Hematopoietic multipotent progenitor cell treated with erythropoietin and hydrocortisone succinate and interleukin-3 and kit ligand, for 17 days (in vitro differentiated cells): Measurements from ENCODE around the gene VPS26A.

Experiments
- DNase-seq: peaks from one replicate; pipeline ENCODE4 v3.0.0-alpha.2; 2015; ENCODE audit warnings: low spot score

Gene VPS26A

GRCh38 chr10:69179089-69179742 lies 55.2 kb downstream of the VPS26A start:
- DNase-seq, result no peak

- DNase-seq, result peak; percentile 97
These were observed 56.0 kb downstream of the VPS26A start, which contains the start of gene SUPV3L1 for GRCh38 chr10:69179743-69180524. SUPV3L1 (plus strand) TSS chr10:69180234; CDS start chr10:69180292, 58 bp downstream.

GRCh38 chr10:69180525-69181204 lies 56.7 kb downstream of the VPS26A start:
- DNase-seq, result peak; percentile 36

GRCh38 chr10:69181433-69181832 lies 57.5 kb downstream of the VPS26A start:
- no peak for DNase-seq

GRCh38 chr10:69182005-69182404 lies 58.0 kb downstream of the VPS26A start:
- DNase-seq, result no peak

- no peak for DNase-seq
These were observed 62.5 kb downstream of the VPS26A start for GRCh38 chr10:69186524-69186923.

- no peak for DNase-seq
These were observed 77.1 kb downstream of the VPS26A start for GRCh38 chr10:69201045-69201444.

GRCh38 chr10:69202332-69202731 lies 78.4 kb downstream of the VPS26A start:
- no peak for DNase-seq

- DNase-seq, result no peak
These were observed 84.8 kb downstream of the VPS26A start for GRCh38 chr10:69208761-69209160.

GRCh38 chr10:69209787-69210484 lies 86.0 kb downstream of the VPS26A start:
- DNase-seq, result no peak

GRCh38 chr10:69211104-69211503 lies 87.1 kb downstream of the VPS26A start:
- no peak for DNase-seq

- DNase-seq, result no peak
These were observed 87.5 kb downstream of the VPS26A start for GRCh38 chr10:69211524-69211923.

- DNase-seq, result no peak
These were observed 89.8 kb downstream of the VPS26A start for GRCh38 chr10:69213591-69214311.

- no peak for DNase-seq
These were observed 90.7 kb downstream of the VPS26A start for GRCh38 chr10:69214666-69215131.

- DNase-seq, result no peak
These were observed 91.6 kb downstream of the VPS26A start for GRCh38 chr10:69215405-69216171.

- no peak for DNase-seq
These were observed 92.7 kb downstream of the VPS26A start for GRCh38 chr10:69216577-69217118.

- no peak for DNase-seq
These were observed 93.3 kb downstream of the VPS26A start for GRCh38 chr10:69217119-69217754.

- no peak for DNase-seq
These were observed 94.9 kb downstream of the VPS26A start for GRCh38 chr10:69218831-69219230.

GRCh38 chr10:69220041-69220451 lies 96.1 kb downstream of the VPS26A start, which contains the start of gene HKDC1:
HKDC1 (plus strand) TSS chr10:69220332; CDS start chr10:69220436, 104 bp downstream.
- no peak for DNase-seq

- no peak for DNase-seq
These were observed 96.5 kb downstream of the VPS26A start for GRCh38 chr10:69220507-69220906.
